Hepatocyte (in vitro differentiated cells): Measurements from ENCODE around the gene TAS2R4. TPM values are rescaled to one million over a fixed set of nuclear protein-coding genes. Genes with fewer than 3 reads are reported as not detected.
A peak's percentile ranks its signal among the peaks of the same experiment; 100 is the strongest.
"Not testable (repeated sequence)": the region's sequence is repeated elsewhere in the genome, so short reads cannot be mapped to it uniquely, and the experiment has no call there.

Experiments
- DNase-seq: peaks from one replicate; pipeline ENCODE4 v3.0.0-alpha.2; 2016; ENCODE audit warnings: low spot score
- H2AFZ ChIP-seq: fragments of 200-600 bp; sonication (generic); 2 replicates; pipeline ENCODE4 v1.6.0; 2016; ENCODE audit warnings: antibody characterized with exemption, mild to moderate bottlenecking
- H3K27ac ChIP-seq: fragments of 200-600 bp; sonication (generic); 2 replicates; pipeline ENCODE4 v1.5.1; 2016; ENCODE audit warnings: mild to moderate bottlenecking
- H3K27me3 ChIP-seq: fragments of 200-600 bp; sonication (generic); 2 replicates; pipeline ENCODE4 v1.6.1; 2016
- H3K36me3 ChIP-seq: fragments of 200-600 bp; sonication (generic); replicated peaks from 2 replicates; pipeline ENCODE4 v1.5.1; 2016; ENCODE audit warnings: low read depth; ENCODE audit not compliant: insufficient read depth
- H3K4me1 ChIP-seq: fragments of 200-600 bp; sonication (generic); 2 replicates; pipeline ENCODE4 v1.5.1; 2016; ENCODE audit warnings: mild to moderate bottlenecking, moderate library complexity; ENCODE audit not compliant: insufficient read depth
- H3K4me2 ChIP-seq: fragments of 200-600 bp; sonication (generic); 2 replicates; pipeline ENCODE4 v1.6.0; 2016
- H3K4me3 ChIP-seq: fragments of 200-600 bp; sonication (generic); 2 replicates; pipeline ENCODE4 v1.5.1; 2016; ENCODE audit warnings: mild to moderate bottlenecking
- H3K79me2 ChIP-seq: fragments of 200-600 bp; sonication (generic); 2 replicates; pipeline ENCODE4 v1.6.0; 2017; ENCODE audit warnings: mild to moderate bottlenecking
- H3K9me2 ChIP-seq: fragments of 200-600 bp; sonication (generic); replicated peaks from 2 replicates; pipeline ENCODE4 v1.6.0; 2017; ENCODE audit warnings: mild to moderate bottlenecking; ENCODE audit not compliant: insufficient read depth
- H3K9me3 ChIP-seq: fragments of 200-600 bp; sonication (generic); 2 replicates; pipeline ENCODE4 v1.5.1; 2016; ENCODE audit warnings: low read depth, mild to moderate bottlenecking
- H4K20me1 ChIP-seq: fragments of 200-600 bp; sonication (generic); 2 replicates; pipeline ENCODE4 v1.6.0; 2016; ENCODE audit warnings: mild to moderate bottlenecking; ENCODE audit not compliant: insufficient read depth, poor library complexity, severe bottlenecking
- CTCF ChIP-seq: fragments of 200-600 bp; sonication (generic); IDR thresholded peaks from 2 replicates; pipeline ENCODE4 v1.5.1; 2016; ENCODE audit warnings: antibody characterized with exemption, mild to moderate bottlenecking; ENCODE audit not compliant: poor library complexity
- EZH2 ChIP-seq: fragments of 200-600 bp; sonication (generic); IDR thresholded peaks from 2 replicates; pipeline ENCODE4 v1.6.1; 2016; ENCODE audit warnings: antibody characterized with exemption, mild to moderate bottlenecking, borderline replicate concordance
- EZH2phosphoT487 ChIP-seq: fragments of 200-600 bp; sonication (generic); IDR thresholded peaks from one replicate; pipeline ENCODE4 v1.6.1; 2018; ENCODE audit warnings: antibody characterized with exemption, mild to moderate bottlenecking, low read depth, moderate library complexity; ENCODE audit not compliant: unreplicated experiment, severe bottlenecking
- WGBS: methylation state at CpG from one replicate; pipeline ENCODE4 v1.1.6; 2016; ENCODE audit warnings: low lambda C conversion rate; ENCODE audit errors: missing lambda C conversion rate; 5-methylcytosine and 5-hydroxymethylcytosine counted together
- polyA plus RNA-seq: library from polyadenylated mRNA; unstranded; fragments of >200 nt; fragmentation: Nextera tagmentation; extraction: Ambion mirVana; gene quantifications from 2 replicates; pipeline ENCODE4 v1.2.1, GENCODE V29; 2016
- total RNA-seq: library from RNA; depleted of rRNA; stranded (reverse); fragments of >200 nt; gene quantifications from 2 replicates; pipeline ENCODE4 v1.2.3, GENCODE V29; 2014

TAS2R4 gene
- total and polyA plus RNA-seq, 2 experiments from 2014 or later = 2.6 TPM; not detected in 1

GRCh38 chr7:141752634-141753033 is 23.8 kb upstream of the TAS2R4 start:
- Histone ChIP-seq H2AFZ (no peak overlapping the region), H3K79me2 (no peaks in the 10 kb centered on the region), H3K9me3 (peaks cover 39% of the 10 kb centered on the region), H3K4me2 (no peak overlapping the region), H3K36me3 (peaks cover 31% of the 10 kb centered on the region), H4K20me1 (no peaks in the 10 kb centered on the region), H3K4me1 (no peaks in the 10 kb centered on the region), H3K27me3 (no peaks in the 10 kb centered on the region), H3K27ac (no peak overlapping the region), H3K9me2 (no peaks in the 10 kb centered on the region), H3K4me3 (no peak overlapping the region)
- DNase-seq = no peak
- TF ChIP-seq EZH2 (no peak), CTCF (peak; percentile 14)
- WGBS = 98% methylated on average over 13 of the region's 13 CpGs

DNA sequence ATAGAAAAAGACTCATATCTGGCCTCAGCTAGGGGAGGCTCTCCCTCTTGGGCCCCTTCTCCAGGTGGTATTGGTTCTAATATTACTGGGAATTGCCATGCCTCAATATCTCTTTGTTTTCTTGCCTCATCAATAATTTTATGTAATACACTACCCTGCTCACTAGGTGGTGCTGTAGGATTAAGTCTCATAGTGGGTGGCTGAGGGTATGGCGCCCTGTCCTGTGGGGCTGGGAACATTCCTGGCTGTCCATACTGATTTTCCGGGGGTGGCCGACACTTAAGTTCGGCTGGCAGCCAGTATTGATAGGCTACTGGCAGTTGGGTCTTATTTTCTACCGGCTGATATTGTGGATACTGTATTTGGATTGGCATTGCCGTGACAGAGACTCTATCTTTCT is 21.5 kb upstream of the TAS2R4 start:
- 90% methylated on average over 6 of the region's 6 CpGs for WGBS
- no peaks in the 10 kb centered on the region for H3K79me2 ChIP-seq

DNA sequence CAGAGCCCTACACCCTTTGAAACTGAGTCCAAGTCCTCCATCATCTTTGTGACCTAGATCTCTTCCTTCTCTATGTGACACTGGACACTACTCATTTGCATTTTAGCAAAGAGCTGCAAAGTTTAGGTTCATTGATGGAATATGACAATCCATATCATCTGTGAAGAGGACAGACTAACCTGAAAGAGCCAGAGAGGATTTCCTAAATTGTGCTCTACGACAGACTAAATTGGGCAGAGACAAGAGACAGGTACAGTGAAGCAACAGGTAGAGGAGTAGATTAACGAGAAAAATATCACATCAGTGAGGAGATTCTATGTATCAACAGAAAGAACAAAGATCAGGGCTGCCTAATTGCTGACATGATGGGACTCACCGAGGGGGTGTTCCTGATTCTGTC is 12.7 kb upstream of the TAS2R4 start, which contains the start of gene TAS2R3:
Gene TAS2R3, plus strand, starts transcription at position 301 of the 400 bp plus-strand sequence. Its CDS starts 62 bp downstream, at position 363.
- Histone ChIP-seq H3K4me1 (no peaks in the 10 kb centered on the region), H3K9me2 (no peaks in the 10 kb centered on the region), H3K27me3 (no peaks in the 10 kb centered on the region), H3K4me2 (no peak within 1 kb of the TSS), H3K27ac (no peak within 1 kb of the TSS), H4K20me1 (no peaks in the 10 kb centered on the region), H3K9me3 (no peaks in the 10 kb centered on the region), H2AFZ (no peak within 1 kb of the TSS), H3K4me3 (no peak within 1 kb of the TSS), H3K36me3 (no peaks in the 10 kb centered on the region), H3K79me2 (no peaks in the 10 kb centered on the region)
- no peak for DNase-seq
- WGBS = 99% methylated on average over 3 of the region's 3 CpGs
- no peak for TF ChIP-seq CTCF
- no peak for TF ChIP-seq EZH2
- no peak for TF ChIP-seq EZH2phosphoT487

More for the DNA sequence above, 21.5 kb upstream of the TAS2R4 start:
- Histone ChIP-seq H3K36me3 (peaks cover 23% of the 10 kb centered on the region), H3K9me2 (no peaks in the 10 kb centered on the region), H4K20me1 (no peaks in the 10 kb centered on the region), H3K27me3 (no peaks in the 10 kb centered on the region), H3K9me3 (peaks cover 23% of the 10 kb centered on the region), H2AFZ (no peak overlapping the region), H3K4me2 (no peak overlapping the region), H3K4me3 (no peak overlapping the region), H3K27ac (no peak overlapping the region), H3K4me1 (no peaks in the 10 kb centered on the region)
- peak; percentile 30 for TF ChIP-seq CTCF
- TF ChIP-seq EZH2 = no peak
- peak; percentile 11 for DNase-seq

DNA sequence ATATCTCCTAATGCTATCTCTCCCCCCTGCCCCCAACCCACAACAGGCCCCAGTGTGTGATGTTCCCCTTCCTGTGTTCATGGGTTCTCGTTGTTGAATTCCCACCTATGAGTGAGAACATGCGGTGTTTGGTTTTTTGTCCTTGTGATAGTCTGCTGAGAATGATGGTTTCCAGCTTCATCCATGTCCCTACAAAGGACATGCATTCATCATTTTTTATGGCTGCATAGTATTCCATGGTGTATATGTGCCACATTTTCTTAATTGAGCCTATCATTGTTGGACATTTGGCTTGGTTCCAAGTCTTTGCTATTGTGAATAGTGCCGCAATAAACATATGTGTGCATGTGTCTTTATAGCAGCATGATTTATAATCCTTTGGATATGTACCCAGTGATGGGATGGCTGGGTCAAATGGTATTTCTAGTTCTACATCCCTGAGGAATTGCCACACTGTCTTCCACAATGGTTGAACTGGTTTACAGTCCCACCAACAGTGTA is 6.3 kb upstream of the TAS2R4 start:
- H3K27ac ChIP-seq, H3K9me3 ChIP-seq, H3K9me2 ChIP-seq, H3K27me3 ChIP-seq, H2AFZ ChIP-seq, H4K20me1 ChIP-seq, H3K4me1 ChIP-seq, H3K79me2 ChIP-seq, H3K4me3 ChIP-seq, DNase-seq, H3K4me2 ChIP-seq, H3K36me3 ChIP-seq: not testable (repeated sequence)
- 93% methylated on average over 3 of the region's 3 CpGs for whole genome bisulfite sequencing
